Measurements from ENCODE around the gene ANGPT4.

DNA sequence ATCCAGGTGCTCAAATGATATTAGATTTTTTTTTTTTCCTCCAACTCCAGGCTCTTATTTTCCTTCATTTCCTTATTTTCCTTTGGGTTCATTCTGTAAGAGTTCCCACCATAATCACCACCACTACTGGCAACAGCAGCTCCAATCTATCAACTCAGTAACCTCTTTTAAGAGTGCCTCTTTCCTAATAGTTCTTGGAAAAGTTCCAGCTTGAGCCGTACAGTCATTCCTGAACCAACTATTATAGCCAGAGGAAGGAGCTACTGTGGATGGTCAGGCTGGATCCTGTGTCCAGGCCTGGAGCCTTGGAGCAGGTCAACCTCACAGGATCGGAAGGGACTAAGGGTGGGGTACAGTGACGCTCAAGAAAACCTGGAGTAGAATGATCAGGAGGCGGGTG lies 4.2 kb upstream of the ANGPT4 start:
- no peak for TF ChIP-seq CTCF (IDR thresholded peaks at IDR 0.05; ENCODE audit: low read depth, low read length)
- TF ChIP-seq POLR2A (IDR thresholded peaks at IDR 0.05; ENCODE audit: extremely low read depth, insufficient read length) = no peak
- TF ChIP-seq MAX (IDR thresholded peaks at IDR 0.05; ENCODE audit: low read depth, low read length) = no peak
